Epithelial cell of proximal tubule (primary cell): ENCODE data around the gene ADARB2. TPM values are rescaled to one million over a fixed set of nuclear protein-coding genes. Genes with fewer than 3 reads are reported as not detected.

Source experiments
- DNase-seq: peaks from one replicate; pipeline ENCODE4 v3.0.0-alpha.2; 2011; ENCODE audit warnings: low read depth
- H3K4me3 ChIP-seq: 2 replicates; pipeline ENCODE4 v1.5.1; 2011; ENCODE audit warnings: low read depth, mild to moderate bottlenecking, low read length
- CTCF ChIP-seq: conservative IDR thresholded peaks from 2 replicates; pipeline ENCODE4 v1.5.1; 2012; ENCODE audit warnings: low read depth, mild to moderate bottlenecking, low read length
- total RNA-seq: library from RNA; depleted of rRNA; stranded (reverse); fragments of >200 nt; gene quantifications from 2 replicates; pipeline ENCODE4 v1.2.3, GENCODE V29; 2015

The ADARB2 gene
- total RNA-seq, 1 donor from 2014 or later: 0.63 TPM

DNA sequence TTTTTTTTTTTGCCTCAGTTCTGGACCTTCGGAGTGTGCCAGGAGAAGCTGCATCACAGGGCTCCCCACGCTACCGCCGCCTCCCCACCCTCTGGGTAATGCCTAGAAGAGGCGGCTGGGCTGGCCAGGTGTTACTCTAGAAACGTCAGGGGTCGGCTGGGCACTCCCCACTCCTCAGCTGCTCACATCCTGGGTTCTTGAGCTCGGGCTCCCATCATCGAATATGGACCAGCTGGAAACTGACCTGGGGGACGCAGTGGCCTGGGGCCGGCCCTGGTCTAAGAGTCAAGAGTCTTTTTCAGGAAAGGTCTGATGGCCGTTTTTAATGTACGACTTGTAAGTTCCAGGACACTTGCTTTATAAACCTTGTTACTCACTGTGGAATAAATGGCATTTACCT lies 354.6 kb downstream of the ADARB2 start:
- TF ChIP-seq CTCF: no peak
- DNase-seq: no peak
- H3K4me3 ChIP-seq: no peak overlapping the region

GRCh38 chr10:1381339-1381738 lies 356.0 kb downstream of the ADARB2 start:
- no peak for TF ChIP-seq CTCF
- no peak for DNase-seq
- no peak overlapping the region for H3K4me3 ChIP-seq

DNA sequence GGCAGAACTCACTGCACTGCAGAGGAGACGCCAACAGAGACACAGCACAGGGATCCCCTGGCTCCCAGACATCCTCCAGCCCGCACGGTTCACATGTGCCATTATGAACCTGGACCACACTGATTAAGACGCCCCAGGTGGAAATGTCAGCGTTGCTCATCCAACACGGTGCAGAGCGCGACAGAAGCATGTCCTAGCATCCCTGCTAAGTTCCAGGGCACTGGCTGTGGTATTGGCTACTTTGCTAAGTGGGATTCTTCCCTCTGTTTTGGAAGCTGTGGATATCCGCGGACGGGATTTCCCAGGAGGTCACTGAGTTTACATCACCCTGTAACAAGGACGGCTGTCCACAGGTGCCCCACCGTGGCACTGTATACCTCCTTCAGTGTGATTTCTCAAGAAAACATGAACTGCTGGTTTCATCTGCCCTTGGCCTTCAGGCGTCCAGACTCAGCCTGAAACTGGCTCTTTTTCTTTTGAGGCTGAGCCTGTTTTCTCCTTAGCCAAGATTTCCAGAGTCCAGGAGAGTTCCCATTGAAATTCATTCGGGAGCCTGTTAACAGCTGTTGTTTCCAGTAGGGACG lies 357.1 kb downstream of the ADARB2 start:
- TF ChIP-seq CTCF: no peak
- no peak overlapping the region for H3K4me3 ChIP-seq
- DNase-seq: no peak

- no peak overlapping the region for H3K4me3 ChIP-seq
- DNase-seq: no peak
- TF ChIP-seq CTCF: no peak
These were observed 357.7 kb downstream of the ADARB2 start for GRCh38 chr10:1379601-1380000.

- TF ChIP-seq CTCF: no peak
- no peak overlapping the region for H3K4me3 ChIP-seq
- DNase-seq: no peak
These were observed 358.9 kb downstream of the ADARB2 start for GRCh38 chr10:1378473-1378872.

- DNase-seq: no peak
- H3K4me3 ChIP-seq: no peak overlapping the region
- TF ChIP-seq CTCF: no peak
These were observed 359.5 kb downstream of the ADARB2 start for GRCh38 chr10:1377740-1378397.

DNA sequence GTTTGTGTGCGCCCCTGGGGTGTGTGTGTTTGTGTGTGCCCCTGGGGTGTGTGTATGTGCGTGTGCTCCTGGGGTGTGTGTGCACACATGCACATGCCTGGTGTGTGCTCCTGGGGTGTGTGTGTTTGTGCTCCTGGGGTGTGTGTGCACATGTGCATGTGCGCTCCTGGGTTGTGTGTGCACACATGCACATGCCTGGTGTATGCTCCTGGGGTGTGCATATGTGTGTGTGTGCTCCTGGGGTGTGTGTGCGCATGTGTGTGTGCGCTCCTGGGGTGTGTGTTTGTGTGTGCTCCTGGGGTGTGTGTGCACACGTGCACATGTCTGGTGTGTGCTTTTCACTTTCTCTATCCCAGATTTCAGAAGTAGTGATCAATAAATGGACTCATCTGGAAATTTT lies 360.1 kb downstream of the ADARB2 start:
- H3K4me3 ChIP-seq: no peak overlapping the region

More for the DNA sequence above, 360.1 kb downstream of the ADARB2 start:
- no peak for TF ChIP-seq CTCF
- DNase-seq: no peak
